Measurements from ENCODE around the gene ANKS4B. TPM values are rescaled to one million over a fixed set of nuclear protein-coding genes. Genes with fewer than 3 reads are reported as not detected.

The ANKS4B gene
- total RNA-seq = not detected in 2 replicates

GRCh38 chr16:21233521-21234150, at the start of gene ANKS4B:
Gene ANKS4B, plus strand, starts transcription at chr16:21233699. Its CDS starts 39 bp downstream, at chr16:21233738.

DNA sequence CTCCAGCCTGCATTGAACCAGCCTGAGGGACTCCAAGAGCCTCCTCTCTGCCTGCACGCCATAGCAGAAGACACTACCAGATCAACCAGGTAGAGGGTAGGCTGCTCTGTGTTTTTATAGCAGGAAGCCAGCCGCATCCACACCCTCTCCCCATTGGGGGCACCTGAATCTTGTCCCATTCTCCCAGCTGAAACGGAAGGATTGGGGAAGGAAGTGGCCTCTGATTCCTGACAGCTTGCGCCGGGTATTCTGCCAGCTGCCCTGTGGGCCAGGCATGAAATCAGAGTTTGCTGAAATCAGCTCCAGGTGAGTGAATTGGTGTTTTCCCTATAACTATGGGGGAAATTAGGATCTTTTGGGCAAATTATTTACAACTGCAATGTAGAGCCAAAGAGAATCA, 22.0 kb upstream of the ANKS4B start, which contains the start of gene ZP2:
Gene ZP2, minus strand, starts transcription at position 89 of the 400 bp plus-strand sequence. Its CDS starts 27 bp downstream, at position 62.

GRCh38 chr16:21277927-21278706, 44.6 kb downstream of the ANKS4B start, which contains the start of gene CRYM:
Gene CRYM, minus strand, starts transcription at chr16:21278290. Its CDS starts 39 bp downstream, at chr16:21278251.

Other genes starting within 250 kb of the ANKS4B start
- not detected in 2 replicates for gene DNAH3, start 82.9 kb upstream of the ANKS4B start, total RNA-seq
- gene LDAF1, start 75.0 kb upstream of the ANKS4B start, total RNA-seq = 37.9 and 50.0 TPM in 2 replicates
- gene ZP2, start 22.1 kb upstream of the ANKS4B start, total RNA-seq = not detected in 2 replicates
- 1.4 and 1.8 TPM in 2 replicates for gene CRYM, start 44.6 kb downstream of the ANKS4B start, total RNA-seq

Measured in cardiac ventricle fibroblast (primary cell).